Measurements from ENCODE around the gene ZNF697. TPM values are rescaled to one million over a fixed set of nuclear protein-coding genes. Genes with fewer than 3 reads are reported as not detected.

Gene ZNF697
- total and polyA plus RNA-seq, 2 donors (not counting 1 experiment from before 2014, with no cell fraction given), result not detected

GRCh38 chr1:119667173-119667572 is 19.1 kb upstream of the ZNF697 start:
- ATAC-seq (ENCODE audit: low read depth) (no peak), DNase-seq (no peak)
- TF ChIP-seq EZH2 (IDR thresholded peaks at IDR 0.05; ENCODE audit: borderline replicate concordance, insufficient read depth, low read depth, low read length, poor library complexity, severe bottlenecking) (no peak), CTCF (IDR thresholded peaks at IDR 0.05) (no peak)
- no peak overlapping the region for H3K4me3 ChIP-seq (ENCODE audit: control extremely low read depth in 1 of 5, extremely low read depth in 1 of 5, insufficient read depth in 1 of 5, low read depth in 2 of 5, low read length in 4 of 5)
- H3K4me1 ChIP-seq (ENCODE audit: control insufficient read depth in 2 of 2, insufficient read depth in 2 of 2, low read length in 2 of 2), result no peaks in the 10 kb centered on the region
- intact Hi-C loops (cut with micrococcal nuclease), result no loop called here
- no peak overlapping the region for H2AFZ ChIP-seq (ENCODE audit: insufficient read depth, low read depth, low read length, poor library complexity, severe bottlenecking)
- H4K20me1 ChIP-seq (ENCODE audit: control insufficient read depth, insufficient read depth, low read length, poor library complexity, severe bottlenecking), result no peaks in the 10 kb centered on the region
- H3K4me2 ChIP-seq (replicated peaks; ENCODE audit: low read depth, low read length, poor library complexity, severe bottlenecking), result no peak overlapping the region
- H3K9me3 ChIP-seq (ENCODE audit: control extremely low read depth in 1 of 3, control insufficient read depth in 2 of 3, insufficient read depth in 1 of 3, low read length in 2 of 3), result no peaks in the 10 kb centered on the region
- no peak overlapping the region for H3K27ac ChIP-seq (ENCODE audit: low read length in 2 of 2)
- CTCF ChIA-PET, result interaction anchor here (2.6 kb wide), 1 partner anchor 8 kb away, joined by 9 read pairs; no protein-coding TSS in a partner anchor
- POLR2A ChIA-PET, result no interaction called here
- Mint-ChIP-seq H3K4me3 (no peak overlapping the region), H3K4me1 (no peaks in the 10 kb centered on the region), H3K27ac (no peak overlapping the region), H3K27me3 (peaks cover 21% of the 10 kb centered on the region), H3K9me3 (ENCODE audit: insufficient read depth) (no peaks in the 10 kb centered on the region)
- H3K9ac ChIP-seq (ENCODE audit: low read length), result no peak overlapping the region
- 86% methylated on average over 2 of the region's 6 CpGs for WGBS (ENCODE audit: insufficient coverage)
- H3K27me3 ChIP-seq (replicated peaks in 1 of 4; ENCODE audit: control extremely low read depth in 1 of 4, control insufficient read depth in 3 of 4, insufficient read depth in 4 of 4, low read length in 3 of 4), result peaks cover 0 to 7% (median 0%) of the 10 kb centered on the region in 4 experiments
- H3K36me3 ChIP-seq (replicated peaks in 1 of 2; ENCODE audit: control extremely low read depth in 1 of 2, control insufficient read depth in 1 of 2, extremely low read depth in 1 of 2, insufficient read depth in 2 of 2, low read length in 1 of 2), result no peaks in the 10 kb centered on the region
- no peaks in the 10 kb centered on the region for H3K79me2 ChIP-seq (ENCODE audit: control insufficient read depth, insufficient read depth, low read length)

DNA sequence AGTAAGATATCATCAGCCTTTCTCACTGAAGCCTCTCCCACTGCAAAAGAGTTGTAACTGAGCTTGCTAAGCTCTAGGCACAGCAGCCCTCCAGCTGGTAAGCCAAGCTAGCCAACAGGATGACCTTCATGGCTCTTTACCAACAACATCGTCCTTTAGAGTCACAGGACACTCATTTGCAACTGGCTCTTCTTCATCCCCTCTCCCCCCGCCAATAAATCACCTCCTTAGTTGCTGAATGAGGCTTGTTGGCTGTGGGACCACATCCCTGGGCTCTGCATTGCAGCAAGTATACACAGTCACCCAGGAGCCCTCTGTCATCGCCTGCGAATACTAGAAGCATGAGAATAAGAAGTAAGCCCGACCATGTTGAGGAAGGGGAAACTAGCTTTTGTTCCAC is 16.0 kb upstream of the ZNF697 start:
- no peak overlapping the region for H3K4me3 Mint-ChIP-seq
- intact Hi-C loops (cut with micrococcal nuclease), result no loop called here
- H3K9ac ChIP-seq (ENCODE audit: low read length), result no peak overlapping the region
- no peak overlapping the region for H3K4me2 ChIP-seq (replicated peaks; ENCODE audit: low read depth, low read length, poor library complexity, severe bottlenecking)
- H3K27ac Mint-ChIP-seq, result no peak overlapping the region
- no peaks in the 10 kb centered on the region for H3K9me3 Mint-ChIP-seq (ENCODE audit: insufficient read depth)
- POLR2A ChIA-PET, result no interaction called here
- no peak overlapping the region for H3K4me3 ChIP-seq (ENCODE audit: control extremely low read depth in 1 of 5, extremely low read depth in 1 of 5, insufficient read depth in 1 of 5, low read depth in 2 of 5, low read length in 4 of 5)
- H3K27me3 Mint-ChIP-seq, result peaks cover 13% of the 10 kb centered on the region
- CTCF ChIA-PET, result interaction anchor here (0.9 to 1.0 kb wide), 2 partner anchors 13 to 53 kb away, joined by 3 read pairs; no protein-coding TSS in a partner anchor
- WGBS (ENCODE audit: insufficient coverage), result 96% methylated on average over 3 of the region's 5 CpGs
- peaks cover 0 to 3% (median 0%) of the 10 kb centered on the region in 4 experiments for H3K27me3 ChIP-seq (replicated peaks in 1 of 4; ENCODE audit: control extremely low read depth in 1 of 4, control insufficient read depth in 3 of 4, insufficient read depth in 4 of 4, low read length in 3 of 4)
- ATAC-seq (ENCODE audit: low read depth) (no peak), DNase-seq (no peak)
- no peak overlapping the region for H2AFZ ChIP-seq (ENCODE audit: insufficient read depth, low read depth, low read length, poor library complexity, severe bottlenecking)
- H3K4me1 Mint-ChIP-seq, result no peaks in the 10 kb centered on the region
- no peaks in the 10 kb centered on the region for H3K79me2 ChIP-seq (ENCODE audit: control insufficient read depth, insufficient read depth, low read length)
- H3K4me1 ChIP-seq (ENCODE audit: control insufficient read depth in 2 of 2, insufficient read depth in 2 of 2, low read length in 2 of 2), result no peaks in the 10 kb centered on the region
- H3K9me3 ChIP-seq (ENCODE audit: control extremely low read depth in 1 of 3, control insufficient read depth in 2 of 3, insufficient read depth in 1 of 3, low read length in 2 of 3), result no peaks in the 10 kb centered on the region
- no peak for TF ChIP-seq EZH2 (IDR thresholded peaks at IDR 0.05; ENCODE audit: borderline replicate concordance, insufficient read depth, low read depth, low read length, poor library complexity, severe bottlenecking)
- no peaks in the 10 kb centered on the region for H3K36me3 ChIP-seq (replicated peaks in 1 of 2; ENCODE audit: control extremely low read depth in 1 of 2, control insufficient read depth in 1 of 2, extremely low read depth in 1 of 2, insufficient read depth in 2 of 2, low read length in 1 of 2)
- no peaks in the 10 kb centered on the region for H4K20me1 ChIP-seq (ENCODE audit: control insufficient read depth, insufficient read depth, low read length, poor library complexity, severe bottlenecking)
- no peak overlapping the region for H3K27ac ChIP-seq (ENCODE audit: low read length in 2 of 2)

Measured in B cell (primary cell).